GM19395 (cell line): Measurements from ENCODE around the gene SLC38A1.
A peak's percentile ranks its signal among the peaks of the same experiment; 100 is the strongest.
"Not testable (repeated sequence)": the region's sequence is repeated elsewhere in the genome, so short reads cannot be mapped to it uniquely, and the experiment has no call there.

Experiments used
- ATAC-seq: cut with Tn5 transposase; IDR thresholded peaks from one replicate; pipeline ENCODE4 v1.9.1; 2021; ENCODE audit warnings: mild to moderate bottlenecking, moderate library complexity; ENCODE audit not compliant: unreplicated experiment

Gene SLC38A1

DNA sequence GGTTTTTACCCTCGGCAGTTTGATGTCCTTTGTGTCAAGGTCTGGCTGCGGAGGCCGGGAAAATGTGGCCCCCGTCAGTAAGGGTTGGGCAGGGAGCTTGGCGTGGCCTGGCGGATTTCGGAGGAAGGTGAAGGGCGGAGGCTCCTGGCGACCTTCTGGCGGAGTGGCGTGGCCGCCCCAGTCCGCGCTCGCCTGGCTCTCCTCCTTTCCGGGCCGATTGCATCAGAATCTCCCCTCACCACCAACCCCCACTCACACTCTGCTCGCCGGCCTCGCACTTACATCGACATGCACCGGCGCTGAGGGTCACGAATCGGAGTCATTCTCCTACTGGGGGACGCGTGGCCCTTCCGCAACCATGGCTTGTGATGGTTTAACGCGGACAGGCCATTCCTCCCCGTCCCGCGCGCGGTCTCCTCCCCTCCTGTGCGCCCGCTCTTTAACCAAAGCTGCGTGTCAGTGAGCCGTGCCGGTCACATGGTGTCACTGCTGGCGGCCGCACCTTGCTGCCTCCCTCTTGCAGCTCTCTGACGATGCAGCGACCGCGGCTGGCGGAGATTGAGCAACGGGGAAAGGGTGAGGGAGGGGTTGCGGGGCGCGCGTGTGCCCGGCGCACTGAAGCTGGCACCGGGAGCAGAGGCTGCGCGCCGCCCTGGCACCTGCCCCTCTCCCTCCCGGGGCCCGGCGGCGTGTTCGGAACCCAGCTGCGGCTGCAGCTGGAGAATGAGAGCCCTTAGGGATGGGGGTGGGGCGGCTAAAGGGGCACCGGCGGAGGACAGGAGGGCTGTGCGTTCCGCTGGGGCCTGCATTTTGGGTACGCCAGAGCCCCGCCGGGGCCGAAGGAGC lies at the start of gene SLC38A1:
Gene SLC38A1 (minus strand): TSS at position 461 of the 846 bp plus-strand sequence. CDS start 29,243 bp downstream, outside the sequence.
- peak; percentile 67 for ATAC-seq

- no peak for ATAC-seq
These were observed 49.2 kb upstream of the SLC38A1 start for GRCh38 chr12:46318037-46318436.

DNA sequence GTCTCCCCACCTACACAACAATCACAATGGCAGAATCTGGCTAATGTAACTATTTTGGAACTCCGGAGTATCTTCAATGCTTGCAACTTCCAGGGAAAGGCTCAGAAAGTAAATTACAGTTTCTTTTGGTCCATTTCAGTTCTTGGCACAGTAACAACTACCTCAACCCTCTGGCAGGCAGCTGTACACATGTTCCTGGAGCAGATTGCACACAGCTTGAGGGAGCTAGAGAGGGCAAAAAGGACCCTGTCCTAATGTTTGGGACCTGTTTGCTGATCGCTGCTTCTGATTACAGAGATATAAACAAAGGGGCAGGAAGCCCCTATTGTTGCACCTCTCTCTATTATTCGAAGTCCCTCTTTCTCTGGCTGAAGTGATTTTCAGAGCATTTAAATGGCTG lies 35.2 kb upstream of the SLC38A1 start:
- no peak for ATAC-seq

DNA sequence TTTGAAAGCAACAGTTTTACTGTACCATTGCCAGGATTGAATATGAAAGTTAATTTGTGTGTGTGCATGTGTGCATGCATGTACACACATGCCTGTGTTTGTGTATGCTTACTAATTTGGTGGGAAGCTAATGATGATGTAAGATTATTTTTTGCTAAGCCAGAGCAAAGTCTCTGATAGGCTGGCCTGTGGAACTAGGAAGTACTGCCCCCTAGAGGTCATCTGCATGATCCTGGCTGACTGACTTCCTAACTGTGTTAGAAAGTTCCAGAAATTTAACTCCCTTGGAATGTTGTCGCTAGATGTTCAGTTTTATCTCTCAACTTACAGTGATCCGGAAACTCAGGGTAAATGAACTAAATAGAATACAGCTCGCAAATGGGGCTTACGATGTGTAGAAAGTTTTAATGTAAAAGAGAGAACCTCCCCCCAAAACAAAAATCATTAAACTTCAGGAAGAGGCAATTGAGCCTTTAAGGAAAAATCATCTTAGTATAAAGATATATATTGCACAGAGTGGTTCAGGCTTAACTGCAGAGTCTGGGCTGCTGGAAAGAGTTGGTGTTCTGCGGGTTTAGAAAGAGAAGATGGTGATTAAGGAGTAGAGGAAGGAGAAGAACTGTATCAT lies 34.3 kb upstream of the SLC38A1 start:
- peak; percentile 62 for ATAC-seq

- no peak for ATAC-seq
These were observed 32.1 kb upstream of the SLC38A1 start for GRCh38 chr12:46300910-46301309.

DNA sequence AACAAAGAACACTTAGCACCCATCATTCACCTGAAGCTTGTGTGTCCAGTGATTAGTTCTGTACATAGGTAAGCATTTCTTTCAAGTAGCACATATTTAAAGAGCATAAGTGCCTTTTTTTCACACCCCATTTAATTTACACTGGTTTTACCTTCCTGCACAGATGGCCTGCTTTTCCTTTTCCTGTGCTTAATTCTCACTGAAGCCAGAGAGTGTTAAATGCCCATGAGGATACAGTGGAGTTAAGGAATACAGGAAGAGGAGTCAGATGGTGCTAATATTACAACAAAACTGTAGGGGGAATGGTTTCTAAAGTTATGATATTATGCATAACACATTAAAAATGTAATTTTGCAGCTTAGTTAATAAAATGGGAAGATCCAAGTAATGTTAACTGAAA lies 31.0 kb upstream of the SLC38A1 start:
- no peak for ATAC-seq

- no peak for ATAC-seq
These were observed 29.4 kb upstream of the SLC38A1 start for GRCh38 chr12:46298261-46298660.

DNA sequence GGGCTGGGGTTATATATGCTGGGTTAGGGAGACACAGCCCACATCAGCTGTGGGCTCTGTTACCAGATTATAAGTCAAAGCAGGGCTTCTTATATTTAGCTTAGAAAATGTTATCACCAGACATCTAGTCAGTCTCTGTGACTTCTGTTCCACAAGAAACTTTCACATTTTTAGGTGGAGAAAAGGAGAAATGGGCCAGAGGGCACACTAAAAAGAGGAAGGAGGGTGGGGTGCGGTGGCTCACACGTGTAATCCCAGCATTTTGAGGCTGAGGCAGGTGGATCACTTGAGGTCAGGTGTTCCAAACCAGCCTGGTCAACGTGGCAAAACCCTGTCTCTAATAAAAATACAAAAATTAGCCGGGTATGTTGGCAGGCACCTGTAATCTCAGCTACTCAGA lies 28.0 kb upstream of the SLC38A1 start:
- ATAC-seq, result no peak

GRCh38 chr12:46292754-46293402 lies 24.0 kb upstream of the SLC38A1 start:
- no peak for ATAC-seq

DNA sequence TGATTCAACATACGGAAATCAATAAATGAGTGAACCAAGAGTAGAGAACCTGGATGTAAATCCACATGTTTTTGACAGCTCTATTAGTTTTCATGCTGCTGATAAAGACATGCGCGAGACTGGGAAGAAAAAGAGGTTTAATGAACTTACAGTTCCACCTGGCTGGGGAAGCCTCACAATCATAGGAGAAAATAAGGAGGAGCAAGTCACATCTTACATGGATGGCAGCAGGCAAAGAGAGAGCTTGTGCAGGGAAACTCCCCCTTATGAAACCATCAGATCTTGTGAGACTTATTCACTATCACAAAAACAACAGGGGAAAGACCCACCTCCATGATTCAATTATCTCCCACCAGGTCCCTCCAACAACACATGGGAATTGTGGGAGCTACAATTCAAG lies 23.1 kb upstream of the SLC38A1 start:
- not testable (repeated sequence) for ATAC-seq

DNA sequence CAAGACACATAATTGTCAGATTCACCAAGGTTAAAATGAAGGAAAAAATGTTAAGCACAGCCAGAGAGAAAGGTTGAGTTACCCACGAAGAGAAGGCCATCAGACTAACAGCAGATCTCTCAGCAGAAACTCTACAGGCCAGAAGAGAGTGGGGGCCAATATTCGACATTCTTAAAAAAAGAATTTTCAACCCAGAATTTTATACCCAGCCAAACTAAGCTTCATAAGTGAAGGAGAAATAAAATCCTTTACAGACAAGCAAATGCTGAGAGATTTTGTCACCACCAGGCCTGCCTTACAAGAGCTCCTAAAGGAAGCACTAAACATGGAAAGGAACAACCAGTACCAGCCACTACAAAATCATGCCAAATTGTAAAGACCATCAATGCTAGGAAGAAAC lies 16.3 kb upstream of the SLC38A1 start:
- not testable (repeated sequence) for ATAC-seq

- ATAC-seq, result no peak
These were observed 14.0 kb upstream of the SLC38A1 start for GRCh38 chr12:46282829-46283228.

- ATAC-seq, result no peak
These were observed 7.9 kb upstream of the SLC38A1 start for GRCh38 chr12:46276756-46277155.

GRCh38 chr12:46271863-46272262 lies 3.0 kb upstream of the SLC38A1 start:
- no peak for ATAC-seq

- ATAC-seq, result peak; percentile 24
These were observed 792 bp upstream of the SLC38A1 start for GRCh38 chr12:46269429-46270241.

DNA sequence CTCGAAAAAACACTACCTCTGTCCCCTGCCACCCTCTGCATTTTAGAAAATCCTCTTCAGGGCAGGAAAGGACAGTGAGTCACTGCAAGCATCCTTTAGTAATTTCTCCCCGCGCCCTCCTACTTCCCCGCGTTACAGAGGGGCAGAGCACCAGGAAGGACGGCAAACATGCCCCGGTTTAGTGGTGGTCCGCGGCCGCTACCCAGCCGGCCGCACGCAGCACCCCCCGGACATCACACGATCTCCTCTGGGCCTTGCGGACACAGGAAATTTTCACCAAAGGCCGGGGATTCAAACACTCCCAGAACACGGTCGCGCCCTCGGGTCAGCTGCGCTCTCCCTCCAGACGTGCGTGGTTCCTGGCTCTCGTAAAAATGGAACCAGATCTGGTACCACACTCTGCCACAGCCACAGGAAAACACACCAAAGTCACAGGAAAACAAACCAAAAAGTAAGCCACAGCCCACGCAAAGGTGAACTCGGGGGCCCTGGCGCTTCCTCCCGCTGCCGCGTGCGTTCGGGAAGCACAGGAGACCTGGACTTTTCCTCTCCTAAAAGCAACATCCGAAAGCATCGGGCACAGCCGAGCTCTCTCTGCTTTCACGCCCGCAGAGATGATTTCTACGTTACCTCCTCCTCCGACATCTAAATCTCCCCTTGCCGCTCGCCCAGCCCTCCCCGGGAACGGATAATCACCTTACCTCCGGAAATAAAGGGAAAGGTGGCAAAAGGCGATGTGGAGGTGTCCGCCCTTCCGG lies 839 bp downstream of the SLC38A1 start:
- no peak for ATAC-seq

DNA sequence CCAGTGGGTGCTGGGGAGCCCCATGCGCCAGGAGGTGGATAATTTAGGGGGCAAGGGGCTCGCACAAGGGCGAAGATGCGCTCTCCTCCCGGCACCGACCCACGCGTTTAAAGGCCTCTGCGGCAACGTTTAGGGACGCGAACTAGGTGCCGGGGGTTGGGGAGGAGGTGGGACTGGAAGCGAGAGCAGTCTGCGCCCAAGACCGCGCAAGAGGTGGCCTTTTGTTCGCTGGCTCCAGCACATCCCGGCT lies 1.3 kb downstream of the SLC38A1 start:
- no peak for ATAC-seq

- no peak for ATAC-seq
These were observed 1.8 kb downstream of the SLC38A1 start for GRCh38 chr12:46266869-46267574.

DNA sequence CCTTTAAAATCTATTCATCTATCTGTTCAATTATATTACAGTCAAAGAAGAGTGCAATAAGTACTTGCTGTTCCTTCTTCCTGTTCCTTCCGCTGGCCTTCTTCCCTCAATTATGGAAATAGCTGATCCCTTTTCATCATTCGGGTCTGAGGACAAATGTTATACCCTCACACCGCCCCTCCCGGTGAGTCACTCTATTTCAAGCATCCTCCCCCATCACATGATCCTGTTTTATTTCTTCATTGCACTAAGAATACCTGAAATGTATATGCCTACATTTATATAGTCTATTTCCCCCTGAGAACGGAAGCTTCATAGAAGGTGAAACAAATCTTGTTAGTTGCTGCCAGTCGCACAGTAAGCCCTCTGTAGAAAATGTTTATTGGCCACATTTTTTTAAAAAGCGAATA lies 2.5 kb downstream of the SLC38A1 start:
- no peak for ATAC-seq

DNA sequence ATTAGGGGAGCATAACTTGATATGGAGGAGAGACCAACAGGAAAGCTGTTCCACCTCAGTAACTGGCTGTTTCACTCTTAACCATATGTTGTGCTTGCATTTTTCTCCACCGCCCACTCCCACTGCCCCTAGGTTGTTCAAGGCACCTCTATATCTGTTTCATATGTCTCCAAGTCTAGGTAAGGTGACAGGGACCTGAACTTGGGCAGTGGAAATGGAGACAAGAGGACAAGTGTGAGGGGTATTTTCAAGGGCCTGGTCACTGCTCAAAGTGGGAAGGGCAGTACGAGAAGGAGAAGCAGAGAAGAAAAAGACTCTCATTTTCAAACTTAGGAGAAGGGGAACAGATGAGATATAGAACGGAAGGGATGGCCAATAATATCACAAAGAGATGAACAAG lies 3.1 kb downstream of the SLC38A1 start:
- ATAC-seq, result no peak
